H1 (cell line): ENCODE measurements around the gene FTSJ3. TPM values are rescaled to one million over a fixed set of nuclear protein-coding genes. Genes with fewer than 3 reads are reported as not detected.

Experiments
- CTCF ChIA-PET: fragments of 300-600 bp; sonication (Branson Sonifier 250); formaldehyde crosslinking; loops from one replicate; lab custom pipeline; 2021; ENCODE audit not compliant: partially characterized antibody; lab: Charles Lee
- POLR2A ChIA-PET: fragments of 300-600 bp; sonication (Branson Sonifier 250); formaldehyde crosslinking; loops from one replicate; lab custom pipeline; 2021; ENCODE audit warnings: inconsistent platforms; ENCODE audit not compliant: partially characterized antibody; lab: Charles Lee
- DNase-seq, 2 experiments: peaks; one replicate each; pipeline versions ENCODE4 v3.0.0 to v3.0.0-alpha.2; 2010 to 2022; ENCODE audit warnings: low spot score in 2 of 2, low read depth in 1 of 2, mixed read lengths in 1 of 2
- FAIRE-seq: peaks from 2 replicates; lab custom pipeline; 2011; peaks lifted over from hg19 to GRCh38; lab: Jason Lieb, UNC
- H2AFZ ChIP-seq: 2 replicates; pipeline ENCODE4 v1.8.1; 2012; ENCODE audit warnings: low read length, inconsistent platforms
- H2AK5ac ChIP-seq: 2 replicates; pipeline ENCODE4 v1.6.1; 2013; ENCODE audit warnings: low read depth, low read length
- H2BK120ac ChIP-seq: replicated peaks from 2 replicates; pipeline ENCODE3; 2013; ENCODE audit warnings: low read depth, low read length, inconsistent platforms
- H2BK12ac ChIP-seq: 2 replicates; pipeline ENCODE4 v1.6.1; 2013; ENCODE audit warnings: low read depth, low read length
- H2BK15ac ChIP-seq: 2 replicates; pipeline ENCODE4 v1.6.1; 2013; ENCODE audit warnings: low read length
- H2BK20ac ChIP-seq: 2 replicates; pipeline ENCODE4 v1.6.1; 2013; ENCODE audit warnings: low read length
- H2BK5ac ChIP-seq: 2 replicates; pipeline ENCODE4 v1.6.1; 2013; ENCODE audit warnings: low read depth, low read length
- H3K14ac ChIP-seq: 2 replicates; pipeline ENCODE4 v1.6.1; 2013; ENCODE audit warnings: inconsistent platforms; ENCODE audit not compliant: insufficient read length
- H3K18ac ChIP-seq: 2 replicates; pipeline ENCODE4 v1.6.1; 2013; ENCODE audit warnings: low read length; ENCODE audit errors: extremely low read depth
- H3K23ac ChIP-seq: 2 replicates; pipeline ENCODE4 v1.6.1; 2013; ENCODE audit warnings: inconsistent platforms; ENCODE audit not compliant: insufficient read length
- H3K23me2 ChIP-seq: 2 replicates; pipeline ENCODE4 v1.6.1; 2013; ENCODE audit warnings: low read depth, low read length
- H3K27ac ChIP-seq: 2 replicates; pipeline ENCODE4 v1.6.1; 2011; ENCODE audit warnings: low read depth, low read length, inconsistent platforms
- H3K27me3 ChIP-seq, 4 experiments: replicated peaks in 1 of 4; 1 replicate in 1 of 4; 2 replicates in 3 of 4; pipeline versions ENCODE4 v1.6.1 to v1.8.1; 2011 to 2013; ENCODE audit warnings: low read length in 3 of 4, mild to moderate bottlenecking in 3 of 4, inconsistent platforms in 2 of 4, mixed read lengths in 2 of 4, moderate library complexity in 1 of 4; ENCODE audit not compliant: control insufficient read depth in 3 of 4, insufficient read depth in 3 of 4; ENCODE audit errors: extremely low read depth in 1 of 4
- H3K36me3 ChIP-seq, 4 experiments: 2 replicates each; pipeline versions ENCODE4 v1.6.1 to v1.8.1; 2011 to 2013; ENCODE audit warnings: mild to moderate bottlenecking in 4 of 4, low read length in 3 of 4, moderate library complexity in 2 of 4, control low read depth in 1 of 4, inconsistent platforms in 1 of 4; ENCODE audit not compliant: insufficient read depth in 4 of 4, control insufficient read depth in 2 of 4
- H3K4ac ChIP-seq: replicated peaks from 2 replicates; pipeline ENCODE3; 2013; ENCODE audit warnings: low read length, low read depth, mixed read lengths, inconsistent platforms; ENCODE audit not compliant: insufficient read length
- H3K4me1 ChIP-seq, 4 experiments: replicated peaks in 1 of 4; 1 replicate in 1 of 4; 2 replicates in 3 of 4; pipeline versions ENCODE4 v1.6.1 to v1.8.1; 2011 to 2013; ENCODE audit warnings: low read length in 3 of 4, inconsistent platforms in 2 of 4, mixed read lengths in 1 of 4; ENCODE audit not compliant: insufficient read depth in 4 of 4, control insufficient read depth in 3 of 4
- H3K4me2 ChIP-seq, 2 experiments: 2 replicates each; pipeline versions ENCODE4 v1.6.1 to v1.8.1; 2011 to 2013; ENCODE audit warnings: low read depth in 2 of 2, low read length in 2 of 2, control low read depth in 1 of 2, inconsistent platforms in 1 of 2, mild to moderate bottlenecking in 1 of 2; ENCODE audit not compliant: insufficient read depth in 1 of 2
- H3K4me3 ChIP-seq, 4 experiments: fragments of 200-600, 300-600 bp in 1 of 4; sonication (generic), shearing (Covaris generic), sonication (Bioruptor Twin) in 1 of 4; 2 replicates each; pipeline versions ENCODE4 v1.5.1 to v1.8.1; 2011 to 2016; ENCODE audit warnings: low read length in 4 of 4, low read depth in 3 of 4, control low read depth in 2 of 4, inconsistent platforms in 2 of 4, mild to moderate bottlenecking in 2 of 4, mixed read lengths in 1 of 4, moderate library complexity in 1 of 4; ENCODE audit not compliant: insufficient read depth in 2 of 4; ENCODE audit errors: extremely low read depth in 1 of 4
- H3K56ac ChIP-seq: replicated peaks from 2 replicates; pipeline ENCODE3; 2013; ENCODE audit warnings: low read depth, mild to moderate bottlenecking, mixed read lengths, low read length, inconsistent platforms; ENCODE audit not compliant: insufficient read length
- H3K79me1 ChIP-seq: 2 replicates; pipeline ENCODE4 v1.6.1; 2013; ENCODE audit warnings: low read depth, low read length, control low read depth
- H3K79me2 ChIP-seq, 2 experiments: 2 replicates each; pipeline versions ENCODE4 v1.6.1 to v1.8.1; 2012 to 2013; ENCODE audit warnings: low read length in 2 of 2, mild to moderate bottlenecking in 2 of 2, inconsistent platforms in 1 of 2; ENCODE audit not compliant: insufficient read depth in 2 of 2, control insufficient read depth in 1 of 2
- H3K9ac ChIP-seq, 4 experiments: replicated peaks in 1 of 4; 1 replicate in 1 of 4; 2 replicates in 3 of 4; pipeline versions ENCODE4 v1.6.1 to v1.8.1; 2011 to 2013; ENCODE audit warnings: low read depth in 3 of 4, low read length in 3 of 4, control low read depth in 2 of 4, mild to moderate bottlenecking in 2 of 4, moderate library complexity in 2 of 4, inconsistent platforms in 1 of 4; ENCODE audit errors: extremely low read depth in 1 of 4
- H3K9me3 ChIP-seq, 2 experiments: 2 replicates each; pipeline versions ENCODE4 v1.6.1 to v1.8.1; 2012 to 2013; ENCODE audit warnings: mild to moderate bottlenecking in 2 of 2, moderate library complexity in 2 of 2, control low read depth in 1 of 2, inconsistent platforms in 1 of 2, low read depth in 1 of 2, low read length in 1 of 2, mixed read lengths in 1 of 2; ENCODE audit not compliant: insufficient read depth in 2 of 2
- H4K20me1 ChIP-seq, 2 experiments: replicated peaks in 1 of 2; 2 replicates each; pipeline versions ENCODE3 to v1.8.1; 2011 to 2013; ENCODE audit warnings: inconsistent platforms in 2 of 2, low read length in 2 of 2, mild to moderate bottlenecking in 1 of 2; ENCODE audit not compliant: insufficient read depth in 2 of 2, control insufficient read depth in 1 of 2
- H4K5ac ChIP-seq: 2 replicates; pipeline ENCODE4 v1.6.1; 2013; ENCODE audit warnings: low read length, low read depth, mixed read lengths, inconsistent platforms; ENCODE audit not compliant: insufficient read length
- H4K8ac ChIP-seq: 2 replicates; pipeline ENCODE4 v1.8.0; 2013; ENCODE audit warnings: mild to moderate bottlenecking, moderate library complexity, low read length, inconsistent platforms; ENCODE audit not compliant: insufficient read depth; ENCODE audit errors: extremely low read depth
- H4K91ac ChIP-seq: replicated peaks from 2 replicates; pipeline ENCODE3; 2013; ENCODE audit warnings: low read length, mixed read lengths, inconsistent platforms; ENCODE audit not compliant: insufficient read length
- BRCA1 ChIP-seq: IDR thresholded peaks from 2 replicates; pipeline ENCODE4 v1.6.1; 2012; ENCODE audit warnings: low read depth, low read length, improper control_type of control experiment
- GABPA ChIP-seq: IDR thresholded peaks from 2 replicates; pipeline ENCODE4 v1.6.1; 2011; ENCODE audit warnings: mild to moderate bottlenecking, low read length, moderate library complexity, borderline replicate concordance; ENCODE audit not compliant: insufficient read depth
- JUND ChIP-seq: IDR thresholded peaks from 2 replicates; pipeline ENCODE4 v1.6.1; 2011; ENCODE audit warnings: mild to moderate bottlenecking, improper control_type of control experiment, low read length
- KDM1A ChIP-seq: fragments of 200-600, 300-600 bp; sonication (generic); IDR thresholded peaks from 2 replicates; pipeline ENCODE4 v1.7.1; 2016; ENCODE audit warnings: mild to moderate bottlenecking, low read length, borderline replicate concordance
- NANOG ChIP-seq: IDR thresholded peaks from 2 replicates; pipeline ENCODE4 v1.6.1; 2011; ENCODE audit warnings: low read length, low read depth, mild to moderate bottlenecking, inconsistent platforms; ENCODE audit not compliant: insufficient read depth, poor library complexity, severe bottlenecking
- POLR2A ChIP-seq, 2 experiments: IDR thresholded peaks; 1 replicate in 1 of 2; 2 replicates in 1 of 2; pipeline ENCODE4 v1.6.1; 2011; ENCODE audit warnings: low read depth in 2 of 2, low read length in 2 of 2, mild to moderate bottlenecking in 2 of 2; ENCODE audit errors: control extremely low read depth in 1 of 2
- POU5F1 ChIP-seq: IDR thresholded peaks from 2 replicates; pipeline ENCODE4 v1.6.1; 2011; ENCODE audit warnings: low read depth, mild to moderate bottlenecking, low read length, moderate library complexity
- RAD21 ChIP-seq, 2 experiments: IDR thresholded peaks in 1 of 2; conservative IDR thresholded peaks in 1 of 2; 2 replicates each; pipeline ENCODE4 v1.6.1; 2011; ENCODE audit warnings: low read depth in 2 of 2, low read length in 2 of 2, improper control_type of control experiment in 1 of 2, inconsistent platforms in 1 of 2, mild to moderate bottlenecking in 1 of 2, moderate library complexity in 1 of 2
- RFX5 ChIP-seq: IDR thresholded peaks from 2 replicates; pipeline ENCODE4 v1.6.1; 2011; ENCODE audit warnings: low read depth, low read length, improper control_type of control experiment, borderline replicate concordance
- RNF2 ChIP-seq: fragments of 200-900, 300-1000 bp; sonication (generic); IDR thresholded peaks from 2 replicates; pipeline ENCODE4 v1.7.1; 2016; ENCODE audit warnings: borderline replicate concordance, low read depth, mild to moderate bottlenecking, antibody characterized with exemption, low read length; ENCODE audit not compliant: poor library complexity, severe bottlenecking; ENCODE audit errors: missing control alignments
- SIN3A ChIP-seq, 2 experiments: IDR thresholded peaks in 1 of 2; conservative IDR thresholded peaks in 1 of 2; 2 replicates each; pipeline ENCODE4 v1.6.1; 2011 to 2012; ENCODE audit warnings: low read length in 2 of 2, improper control_type of control experiment in 1 of 2, low read depth in 1 of 2, mild to moderate bottlenecking in 1 of 2
- SRF ChIP-seq: IDR thresholded peaks from 2 replicates; pipeline ENCODE4 v1.6.1; 2011; ENCODE audit warnings: mild to moderate bottlenecking, low read depth, low read length, moderate library complexity
- TEAD4 ChIP-seq: IDR thresholded peaks from 2 replicates; pipeline ENCODE4 v1.6.1; 2012; ENCODE audit warnings: low read depth, low read length, inconsistent platforms, mixed read lengths
- WGBS, 2 experiments: shearing (Covaris generic) in 1 of 2; methylation state at CpG; one replicate each; pipeline versions ENCODE4 v1.1.6 to v1.1.7; 2013 to 2015; ENCODE audit warnings: low lambda C conversion rate in 2 of 2, mixed read lengths in 2 of 2, inconsistent platforms in 1 of 2, low coverage in 1 of 2, missing lambda C conversion rate in 1 of 2; ENCODE audit not compliant: insufficient replicate concordance in 2 of 2, insufficient coverage in 1 of 2, insufficient read length in 1 of 2; ENCODE audit errors: extremely low coverage in 1 of 2, missing lambda C conversion rate in 1 of 2; 5-methylcytosine and 5-hydroxymethylcytosine counted together
- polyA plus RNA-seq, 7 experiments: library from polyadenylated mRNA; depleted of rRNA in 3 of 7; stranded (reverse) in 5 of 7; unstranded in 2 of 7; fragments of >200 nt in 5 of 7; fragments of 200-250 nt in 2 of 7; gene quantifications; 1 replicate in 5 of 7; 2 replicates in 1 of 7; 4 replicates in 1 of 7; pipeline versions ENCODE4 v1.2.1 to v1.2.3, GENCODE V29; 2011 to 2013; ENCODE audit warnings: missing spikeins in 2 of 7, mixed read lengths in 2 of 7
- total RNA-seq: library from RNA; stranded (reverse); fragmentation: NEBNext Ultra II Directional; extraction: Animal tissue kit (Norgen Biotek cat#: 25700); gene quantifications from 2 replicates; pipeline ENCODE4 v1.2.1, GENCODE V29; 2021

FTSJ3 gene
- total and polyA plus RNA-seq, 2 of the 8 experiments (the other 6 are each of a cell fraction or from before 2014, with no cell fraction given): 42.7 to 77.2 TPM

DNA sequence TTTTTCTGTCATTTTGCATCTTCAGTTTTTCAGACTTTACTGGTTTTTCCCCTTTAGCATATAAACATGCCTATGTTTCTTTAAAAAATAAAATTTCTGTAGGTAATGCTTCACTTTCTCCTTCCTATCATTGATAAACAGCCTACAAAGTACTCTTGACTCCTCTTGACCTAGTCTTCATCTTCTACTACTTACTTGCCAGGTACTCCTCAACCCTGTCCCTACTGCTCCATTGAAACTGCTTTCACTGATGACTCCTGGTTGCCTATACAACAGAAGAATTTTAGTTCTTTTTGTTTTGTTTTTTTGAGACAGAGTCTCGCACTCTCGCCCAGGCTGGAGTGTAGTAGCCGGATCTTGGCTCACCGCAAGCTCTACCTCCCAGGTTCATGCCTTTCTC is 46.5 kb downstream of the FTSJ3 start:
- Histone ChIP-seq H2BK5ac (no peak overlapping the region), H3K56ac (no peak overlapping the region), H3K18ac (no peak overlapping the region), H3K14ac (no peak overlapping the region), H3K4ac (no peak overlapping the region), H2BK12ac (no peak overlapping the region), H4K91ac (no peak overlapping the region), H4K5ac (no peak overlapping the region), H2BK120ac (no peak overlapping the region), H3K4me2 (no peak overlapping the region), H3K4me3 (no peak overlapping the region), H3K79me1 (peaks cover 4% of the 10 kb centered on the region; the same call in 1 of the 2 replicates), H3K23me2 (no peaks in the 10 kb centered on the region; the same call in 1 of the 2 replicates), H4K8ac (no peak overlapping the region), H3K27me3 (no peaks in the 10 kb centered on the region), H2BK15ac (no peak overlapping the region), H3K27ac (no peak overlapping the region), H3K9me3 (no peaks in the 10 kb centered on the region), H3K23ac (no peak overlapping the region), H3K79me2 (peaks cover 52 to 98% of the 10 kb centered on the region in 2 experiments), H3K9ac (no peak overlapping the region), H3K36me3 (peaks cover 3 to 48% (median 20%) of the 10 kb centered on the region in 4 experiments; a peak in 7 of 8 replicates), H2AK5ac (no peak overlapping the region), H2AFZ (no peak overlapping the region), H3K4me1 (no peaks in the 10 kb centered on the region), H4K20me1 (peaks cover 13 to 20% of the 10 kb centered on the region in 2 experiments), H2BK20ac (no peak overlapping the region)
- DNase-seq (no peak), FAIRE-seq (no peak)
- POLR2A ChIA-PET: interaction anchor here (0.9 to 24.4 kb wide), 6 partner anchors 7 to 70 kb away, joined by 3 to 481 read pairs (median 7); partner anchors contain the start of genes CCDC47, DDX42, FTSJ3 and PSMC5
- WGBS, 2 experiments: 97% methylated on average over 4 of the region's 4 CpGs; no CpG with 5 or more reads in 1 of the 2 experiments
- CTCF ChIA-PET: interaction anchor here (1.1 to 1.7 kb wide), 4 partner anchors 13 to 53 kb away, joined by 3 read pairs; no protein-coding TSS in a partner anchor
- TF ChIP-seq RFX5 (no peak), SRF (no peak), POU5F1 (no peak), GABPA (no peak), JUND (no peak), RNF2 (no peak), RAD21 (IDR thresholded peaks at IDR 0.05 in 1 of 2, conservative IDR thresholded peaks at IDR 0.05 in 1 of 2; ENCODE audit: low read depth in 2 of 2, low read length in 2 of 2) (no peak), NANOG (no peak), SIN3A (conservative IDR thresholded peaks at IDR 0.05 in 1 of 2, IDR thresholded peaks at IDR 0.05 in 1 of 2; ENCODE audit: low read depth in 1 of 2, low read length in 2 of 2) (no peak), TEAD4 (no peak), POLR2A (IDR thresholded peaks at IDR 0.05; ENCODE audit: control extremely low read depth in 1 of 2, low read depth in 2 of 2, low read length in 2 of 2) (no peak), BRCA1 (no peak), KDM1A (no peak)
